Neural crest cell (in vitro differentiated cells): Measurements from ENCODE around the gene KCMF1. TPM values are rescaled to one million over a fixed set of nuclear protein-coding genes. Genes with fewer than 3 reads are reported as not detected.

Experiments
- DNase-seq: peaks from one replicate; pipeline ENCODE4 v3.0.0; 2021; ENCODE audit warnings: low read depth, mixed read lengths, low spot score
- H3K27ac Mint-ChIP-seq: one replicate; pipeline ENCODE4 v1.8.0; 2021; ENCODE audit warnings: mild to moderate bottlenecking, mixed read lengths; ENCODE audit not compliant: unreplicated experiment
- H3K27me3 Mint-ChIP-seq: 2 replicates; pipeline ENCODE4 v1.8.0; 2021; ENCODE audit warnings: low read depth, mild to moderate bottlenecking, mixed read lengths
- H3K36me3 Mint-ChIP-seq: 2 replicates; pipeline ENCODE4 v1.8.0; 2021; ENCODE audit warnings: low read depth, mild to moderate bottlenecking, mixed read lengths
- H3K4me1 Mint-ChIP-seq: 2 replicates; pipeline ENCODE4 v1.8.0; 2021; ENCODE audit warnings: mixed read lengths
- H3K4me3 Mint-ChIP-seq: one replicate; pipeline ENCODE4 v1.8.0; 2021; ENCODE audit warnings: mild to moderate bottlenecking, mixed read lengths
- H3K9me3 Mint-ChIP-seq: 2 replicates; pipeline ENCODE4 v1.8.0; 2021; ENCODE audit warnings: mixed read lengths
- total RNA-seq: library from RNA; stranded (reverse); gene quantifications from 2 replicates; pipeline ENCODE4 v1.2.1, GENCODE V29; 2021
- TF ChIP-seq, protein P1 (sequence below): fragments of 200-600 bp; sonication (generic); conservative IDR thresholded peaks from 2 replicates; pipeline ENCODE4 v1.5.0; 2021; ENCODE audit warnings: antibody characterized with exemption, mild to moderate bottlenecking

KCMF1 gene
- total RNA-seq, 1 donor from 2014 or later = 57.0 TPM

DNA sequence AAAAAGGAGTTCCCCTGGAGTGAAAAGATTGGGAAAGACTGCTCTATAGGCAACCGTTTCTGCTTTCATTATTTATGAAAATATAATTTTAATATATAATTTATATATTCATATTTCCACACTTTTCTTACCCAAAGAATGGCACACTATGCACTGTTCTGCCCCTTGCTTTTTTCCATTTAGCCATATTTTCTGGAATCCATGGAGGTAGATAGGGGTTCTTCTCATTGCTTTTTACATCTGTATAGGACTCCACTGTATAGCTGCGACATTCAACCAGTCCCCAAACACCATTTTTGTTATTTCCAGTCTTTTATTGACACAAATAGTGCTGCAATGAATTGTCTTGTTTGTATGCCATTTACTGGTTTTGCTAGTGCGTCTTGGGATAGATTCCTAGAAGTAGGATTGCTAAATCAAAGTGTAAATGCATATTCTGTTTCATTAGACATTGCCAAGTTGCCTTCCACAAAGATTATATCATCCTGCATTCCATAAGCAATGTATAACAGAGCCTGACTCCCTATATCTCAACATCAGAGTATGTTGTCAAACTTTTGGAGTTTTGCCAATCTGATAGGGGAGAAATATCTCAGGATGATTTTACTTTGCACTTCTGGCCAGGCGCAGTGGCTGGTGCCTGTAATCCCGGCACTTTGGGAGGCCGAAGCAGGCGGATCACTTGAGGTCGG is 135.7 kb downstream of the KCMF1 start:
- Mint-ChIP-seq H3K9me3 (peaks cover 4% of the 10 kb centered on the region), H3K4me1 (no peaks in the 10 kb centered on the region), H3K27ac (no peak overlapping the region), H3K36me3 (no peaks in the 10 kb centered on the region), H3K27me3 (no peaks in the 10 kb centered on the region), H3K4me3 (no peak overlapping the region)
- TF ChIP-seq, protein P1, sequence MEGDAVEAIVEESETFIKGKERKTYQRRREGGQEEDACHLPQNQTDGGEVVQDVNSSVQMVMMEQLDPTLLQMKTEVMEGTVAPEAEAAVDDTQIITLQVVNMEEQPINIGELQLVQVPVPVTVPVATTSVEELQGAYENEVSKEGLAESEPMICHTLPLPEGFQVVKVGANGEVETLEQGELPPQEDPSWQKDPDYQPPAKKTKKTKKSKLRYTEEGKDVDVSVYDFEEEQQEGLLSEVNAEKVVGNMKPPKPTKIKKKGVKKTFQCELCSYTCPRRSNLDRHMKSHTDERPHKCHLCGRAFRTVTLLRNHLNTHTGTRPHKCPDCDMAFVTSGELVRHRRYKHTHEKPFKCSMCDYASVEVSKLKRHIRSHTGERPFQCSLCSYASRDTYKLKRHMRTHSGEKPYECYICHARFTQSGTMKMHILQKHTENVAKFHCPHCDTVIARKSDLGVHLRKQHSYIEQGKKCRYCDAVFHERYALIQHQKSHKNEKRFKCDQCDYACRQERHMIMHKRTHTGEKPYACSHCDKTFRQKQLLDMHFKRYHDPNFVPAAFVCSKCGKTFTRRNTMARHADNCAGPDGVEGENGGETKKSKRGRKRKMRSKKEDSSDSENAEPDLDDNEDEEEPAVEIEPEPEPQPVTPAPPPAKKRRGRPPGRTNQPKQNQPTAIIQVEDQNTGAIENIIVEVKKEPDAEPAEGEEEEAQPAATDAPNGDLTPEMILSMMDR = no peak
- no peak for DNase-seq

Other genes with a start within 250 kb of the KCMF1 start
- 0.84 TPM in 2 replicates for gene TRABD2A, start 90.1 kb upstream of the KCMF1 start, total RNA-seq
- 1,431 and 1,563 TPM in 2 replicates for gene TMSB10, start 65.5 kb upstream of the KCMF1 start, total RNA-seq
- gene TCF7L1, start 162.2 kb downstream of the KCMF1 start, total RNA-seq = 40.3 and 41.8 TPM in 2 replicates